NOMO-1 (cell line): ENCODE results near the gene DNAH14.
"Not testable (repeated sequence)": the region's sequence is repeated elsewhere in the genome, so short reads cannot be mapped to it uniquely, and the experiment has no call there.

Experiments used
- DNase-seq, 2 experiments: peaks; one replicate each; lab custom pipeline; 2025; ENCODE audit not compliant: unreplicated experiment in 2 of 2; lab: John Stamatoyannopoulos, UW

DNAH14 gene

DNA sequence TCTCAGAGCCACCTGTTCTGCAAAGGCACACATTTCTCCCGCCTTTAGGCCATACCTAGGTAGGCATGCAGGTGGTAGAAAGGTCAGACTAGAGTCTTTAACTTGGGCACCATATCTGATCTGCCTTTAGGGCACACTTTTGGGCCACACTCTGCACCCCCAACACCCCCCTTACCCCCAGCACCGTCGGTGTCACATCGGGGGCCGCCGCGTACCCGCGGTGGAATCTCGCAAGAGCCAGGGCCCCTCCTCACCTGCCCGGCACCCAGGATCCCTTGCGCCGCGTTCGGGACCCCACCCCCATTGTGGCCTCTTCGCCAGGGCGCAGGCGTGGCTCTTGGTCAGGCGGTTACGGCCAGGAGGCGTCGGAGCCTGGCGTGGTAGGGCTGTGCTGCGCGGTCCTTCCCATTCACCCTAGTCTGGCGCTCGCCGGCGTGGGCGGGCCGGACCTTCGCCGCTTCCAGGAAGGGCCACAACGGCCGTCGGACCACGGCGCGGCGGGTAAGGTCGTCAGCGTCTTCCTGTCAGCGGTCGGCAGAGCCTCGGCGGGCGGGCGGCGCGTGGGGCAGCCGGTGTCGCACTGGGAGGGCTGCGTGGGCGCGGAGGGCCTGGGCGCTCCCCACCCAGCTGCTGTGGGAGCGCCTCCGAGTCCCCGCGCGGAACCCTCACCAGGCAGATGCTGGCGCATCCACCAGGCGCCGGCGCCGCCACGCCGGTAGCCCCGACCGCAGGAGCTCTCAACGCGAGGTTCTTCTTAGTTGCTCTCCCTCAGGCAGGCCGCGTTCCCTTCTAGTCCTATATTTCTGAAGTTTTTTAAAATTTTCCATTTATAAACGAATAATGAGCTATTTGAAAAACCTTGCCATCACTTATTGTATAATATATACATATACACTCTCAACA, at the start of gene DNAH14:
TSS of gene DNAH14 (plus strand) at position 341 of the 903 bp plus-strand sequence. CDS start 23,028 bp downstream, outside the sequence.
- peak; percentile 31 to 70 for DNase-seq

DNA sequence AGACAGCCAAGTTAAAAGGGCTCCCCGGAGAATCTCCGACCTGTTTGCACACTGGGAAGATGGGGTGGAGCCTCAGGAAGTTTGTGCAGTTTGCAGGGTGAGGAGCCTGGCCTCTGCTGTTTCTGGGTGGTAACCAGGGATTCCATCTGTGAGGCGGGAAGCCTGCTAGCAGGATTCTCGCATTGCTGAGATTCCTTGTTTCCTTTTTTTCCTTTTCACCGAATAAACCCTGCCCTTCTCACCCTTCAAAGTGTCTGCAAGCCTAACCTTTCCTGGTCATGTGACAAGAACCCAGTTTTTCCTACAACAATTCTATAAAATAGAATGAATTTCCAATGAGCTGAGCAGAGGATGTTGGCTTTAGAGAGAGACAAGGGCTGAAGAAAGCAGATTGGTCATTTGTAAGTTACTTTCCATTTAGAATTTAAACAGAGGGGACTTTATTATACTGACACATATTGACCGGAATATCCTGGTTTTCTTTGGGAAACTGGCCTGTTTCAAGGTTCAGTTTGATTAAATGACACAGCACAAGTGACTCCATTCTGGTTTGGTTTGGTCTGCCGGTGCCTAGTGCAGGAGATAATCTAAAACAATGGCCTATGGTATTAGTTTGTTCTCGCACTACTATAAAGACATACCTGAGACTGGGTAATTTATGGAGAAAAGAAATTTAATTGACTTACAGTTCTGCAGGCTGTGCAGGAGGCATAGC, 48.7 kb upstream of the DNAH14 start:
- DNase-seq, result no peak

DNA sequence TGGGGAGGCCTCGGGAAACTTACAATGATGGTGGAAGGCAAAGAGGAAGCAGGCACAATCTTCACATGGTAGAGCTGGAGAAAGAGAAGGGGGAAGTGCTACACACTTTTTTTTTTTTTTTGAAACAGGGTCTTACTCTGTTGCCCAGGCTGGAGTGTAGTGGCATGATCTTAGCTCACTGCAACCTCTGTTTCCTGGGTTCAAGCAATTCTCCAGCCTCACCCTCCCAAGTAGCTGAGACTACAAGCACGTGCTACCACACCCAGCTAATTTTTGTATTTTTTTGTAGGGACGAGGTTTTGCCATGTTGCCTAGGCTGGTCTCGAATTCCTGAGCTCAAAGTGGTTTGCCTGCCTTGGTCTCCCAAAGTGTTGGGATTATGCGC, 48.2 kb upstream of the DNAH14 start:
- DNase-seq, result not testable (repeated sequence)

DNA sequence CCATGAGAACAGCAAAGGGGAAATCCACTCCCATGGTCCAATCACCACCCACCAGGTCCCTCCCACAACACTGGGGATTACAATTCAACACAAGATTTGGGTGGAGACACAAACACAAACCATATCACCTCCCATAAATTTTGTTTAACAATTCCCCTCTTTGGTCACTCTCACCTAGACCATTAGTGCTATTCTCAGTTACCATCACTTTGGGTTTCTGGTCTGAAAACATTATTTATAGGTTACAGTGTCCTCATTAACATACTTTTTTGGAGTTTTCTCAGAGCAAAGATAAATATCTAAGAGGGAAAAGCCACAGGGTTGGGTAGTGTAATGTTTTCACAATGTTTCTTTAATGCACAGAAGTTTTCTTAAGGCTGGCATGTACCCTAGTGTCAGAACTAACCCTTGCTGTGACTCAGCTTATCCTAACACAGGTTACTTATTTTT, 47.7 kb upstream of the DNAH14 start:
- DNase-seq, result no peak

DNA sequence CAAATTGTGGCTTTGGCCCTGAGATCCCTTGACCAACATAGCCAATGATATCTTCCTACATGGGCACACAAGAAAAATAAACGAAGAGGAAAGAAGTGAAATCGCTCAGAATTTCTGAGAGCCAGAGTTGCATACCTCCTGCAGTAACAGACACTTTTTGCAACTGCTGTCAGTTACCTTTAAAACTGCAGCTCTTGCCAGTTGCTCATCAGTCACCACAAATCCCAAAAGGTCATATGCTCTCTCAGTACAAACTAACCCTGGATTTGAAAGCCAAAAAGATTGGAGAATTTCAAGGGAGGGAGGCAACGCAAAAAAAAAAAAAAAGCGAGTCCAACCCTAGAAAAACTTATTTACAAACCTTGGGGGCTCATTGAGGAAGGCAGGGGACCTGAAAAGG, 47.2 kb upstream of the DNAH14 start:
- no peak for DNase-seq

DNA sequence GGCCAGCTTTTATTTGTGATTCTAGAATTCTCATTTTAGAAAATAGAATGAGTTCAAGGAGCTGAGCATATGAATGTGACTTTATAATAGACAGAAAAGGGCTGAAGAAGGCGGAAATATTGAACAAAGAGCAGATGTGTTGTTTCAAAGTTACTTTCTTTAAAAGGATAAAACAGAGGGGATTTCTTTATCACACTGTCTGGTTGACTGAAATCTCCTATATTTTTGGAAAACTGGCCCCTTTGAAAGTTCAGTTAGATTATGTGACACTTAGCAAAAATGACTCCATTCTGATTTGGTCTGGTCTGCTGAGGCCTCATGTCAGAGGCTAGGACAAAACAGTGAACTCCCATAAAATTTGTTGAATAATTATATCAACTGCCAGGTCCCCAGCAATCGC, 46.4 kb upstream of the DNAH14 start:
- DNase-seq, result no peak

DNA sequence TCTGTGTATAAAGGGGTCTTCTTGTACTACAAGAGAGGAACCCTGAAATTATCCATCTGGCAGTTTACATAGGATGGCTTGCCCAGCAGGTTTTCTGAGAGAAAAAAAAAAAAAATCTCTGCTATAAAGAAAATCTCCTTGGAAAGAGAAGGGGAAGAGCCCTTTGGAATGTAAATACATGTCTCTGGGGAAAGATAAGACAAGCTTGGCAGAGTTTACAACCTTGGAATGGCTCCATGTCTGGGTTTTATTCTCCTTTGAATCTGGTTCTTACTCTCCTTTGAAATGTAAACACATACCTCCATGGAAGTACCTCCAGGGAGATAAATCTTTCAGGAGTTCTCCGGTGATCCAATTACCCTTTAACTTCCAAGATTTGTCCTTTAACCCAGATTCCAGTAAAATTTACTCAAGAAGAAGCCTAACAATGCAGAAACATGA, 45.1 kb upstream of the DNAH14 start:
- no peak for DNase-seq

DNA sequence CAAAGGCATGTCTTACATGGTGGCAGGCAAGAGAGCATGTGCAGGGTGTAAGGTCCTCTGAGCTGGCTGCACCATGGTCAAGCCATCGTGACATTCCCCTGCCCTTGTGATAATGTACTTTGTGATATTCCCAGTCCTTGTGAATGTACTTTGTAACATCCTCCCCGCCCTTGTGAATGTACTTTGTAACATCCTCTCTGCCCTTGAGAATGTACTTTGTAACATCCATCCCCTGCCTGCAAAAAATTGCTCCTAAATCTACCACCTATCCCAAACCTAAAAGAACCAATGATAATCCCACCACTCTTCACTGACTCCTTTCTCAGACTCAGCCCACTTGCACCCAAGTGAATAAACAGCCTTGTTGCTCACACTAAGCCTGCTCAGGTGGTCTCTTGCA, 44.1 kb upstream of the DNAH14 start:
- DNase-seq, result not testable (repeated sequence)

DNA sequence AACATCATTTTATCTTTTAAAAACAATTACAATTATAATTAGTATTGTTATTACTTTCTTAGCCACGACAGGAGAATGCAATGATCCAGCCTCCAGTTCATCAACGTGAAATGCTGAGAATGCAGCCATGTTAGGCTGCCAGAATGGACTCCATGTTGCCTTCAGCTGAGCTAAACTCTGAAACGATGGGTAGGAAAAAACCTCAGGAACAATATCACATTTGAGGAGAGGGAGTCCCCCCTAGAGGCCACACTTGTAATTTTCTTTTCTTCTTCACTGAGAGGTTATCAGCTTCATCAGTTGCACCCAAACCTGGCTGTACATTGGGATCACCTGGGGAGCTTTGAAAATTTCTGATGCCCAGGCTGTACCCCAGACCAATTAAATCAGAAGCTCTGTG, 34.6 kb upstream of the DNAH14 start:
- no peak for DNase-seq

DNA sequence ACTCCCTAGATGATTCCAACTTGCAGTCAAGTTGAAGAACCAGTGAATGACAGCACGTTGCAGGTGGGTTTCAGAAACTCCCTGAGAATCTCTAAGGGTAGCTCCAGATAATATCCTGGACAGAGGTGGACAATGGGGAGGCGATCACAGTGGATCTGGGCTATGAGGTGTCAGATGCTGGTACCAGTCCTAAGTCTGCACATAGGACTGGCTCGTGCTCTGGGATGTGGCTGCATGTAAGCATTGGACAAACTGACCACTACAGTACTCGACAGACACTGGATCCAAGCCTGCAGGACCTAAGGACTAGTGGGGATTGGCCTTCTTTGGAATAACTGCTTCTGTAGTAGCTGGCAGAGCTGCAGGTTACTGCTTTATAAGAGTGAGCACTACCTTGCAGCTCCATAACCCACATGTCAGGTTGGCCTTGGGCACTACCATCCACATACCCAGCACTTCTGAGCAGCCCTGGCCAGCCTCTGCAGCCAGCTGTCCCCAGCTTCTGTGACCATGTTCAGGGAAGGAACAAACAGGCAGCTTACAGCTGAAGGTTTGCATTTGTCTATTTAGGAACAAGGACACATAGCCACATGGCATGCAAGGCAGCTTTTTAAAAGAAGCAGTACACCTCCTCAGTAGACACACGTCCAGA, 33.2 kb upstream of the DNAH14 start:
- no peak for DNase-seq

DNA sequence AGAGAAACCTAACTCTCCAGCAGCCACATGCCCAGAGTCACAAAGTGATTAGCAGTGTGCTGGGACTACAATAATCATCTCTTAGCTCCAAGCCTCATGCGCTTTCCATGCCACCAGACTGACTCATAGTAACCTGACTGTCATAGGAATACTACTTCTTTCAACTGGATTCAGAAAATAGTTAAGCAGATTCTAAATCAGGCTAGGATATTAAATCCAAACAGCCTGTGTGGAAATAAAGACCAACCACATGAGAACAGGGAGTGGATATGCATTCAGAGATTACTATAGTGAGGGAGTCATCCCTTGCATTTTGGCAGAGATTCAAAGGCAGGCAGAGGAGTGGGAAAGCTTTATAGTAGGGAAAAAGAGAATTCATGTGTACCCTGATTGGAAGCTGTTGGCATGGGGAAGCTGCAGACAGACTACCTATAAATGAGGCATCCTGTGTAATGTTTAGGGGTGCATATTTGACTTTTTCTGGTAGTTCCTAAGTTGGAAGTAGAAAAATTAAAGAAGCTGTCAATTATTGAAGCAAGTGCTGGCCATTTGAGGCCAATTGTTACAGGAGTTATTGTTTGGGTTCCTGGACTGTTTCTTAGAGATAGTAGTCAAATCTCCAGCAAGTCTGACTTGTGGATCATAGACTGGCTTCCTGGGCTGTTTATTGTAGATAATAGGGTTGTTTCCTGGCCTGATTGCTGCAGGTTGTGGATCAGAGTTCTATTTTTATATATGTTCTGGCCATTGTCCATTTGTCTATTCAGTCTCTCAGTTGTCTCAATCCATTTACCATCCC, 31.7 kb upstream of the DNAH14 start:
- no peak for DNase-seq

DNA sequence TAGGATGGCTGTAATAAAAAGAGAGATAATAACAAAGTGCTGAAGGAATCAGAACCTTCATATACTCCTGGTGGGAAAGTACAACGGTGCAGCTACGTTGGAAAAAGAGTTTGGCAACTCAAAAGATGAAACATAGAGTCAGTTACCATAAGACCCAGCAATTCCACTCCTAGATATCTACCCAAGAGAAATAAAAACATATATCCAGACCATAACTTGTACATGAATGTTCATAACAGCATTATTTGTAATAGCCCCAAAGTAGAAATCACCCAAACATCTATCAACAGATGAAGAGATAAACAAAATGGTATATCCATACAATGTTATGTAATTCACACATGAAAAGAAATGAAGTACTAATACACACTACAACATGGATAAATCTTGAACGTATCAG, 30.5 kb upstream of the DNAH14 start:
- no peak for DNase-seq

DNA sequence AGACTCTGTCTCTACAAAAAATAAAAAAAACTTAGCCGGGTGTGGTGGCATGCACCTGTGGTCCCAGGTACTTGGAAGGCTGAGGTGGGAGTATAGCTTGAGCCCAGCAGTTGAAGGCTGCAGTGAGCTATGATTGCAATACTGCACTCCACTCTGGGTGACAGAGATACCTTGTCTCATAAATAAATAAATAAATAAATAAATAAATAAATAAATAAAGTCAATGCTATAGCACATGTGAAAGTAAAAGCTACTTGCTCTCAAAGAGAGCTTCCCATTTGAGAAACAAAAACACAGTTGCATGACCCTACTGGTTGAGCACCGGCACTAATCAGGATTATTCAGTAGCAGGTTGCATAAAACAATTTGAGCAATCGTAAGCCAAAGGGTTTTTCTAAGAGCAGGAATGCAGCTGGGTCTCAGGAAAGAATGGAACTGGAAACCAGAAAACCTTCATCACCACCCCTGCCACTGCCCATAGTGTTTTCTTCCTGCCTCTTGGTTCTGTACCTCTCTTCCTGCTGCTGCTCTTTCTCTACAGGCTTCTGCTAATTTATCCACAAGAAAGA, 29.3 kb upstream of the DNAH14 start:
- DNase-seq, result no peak

DNA sequence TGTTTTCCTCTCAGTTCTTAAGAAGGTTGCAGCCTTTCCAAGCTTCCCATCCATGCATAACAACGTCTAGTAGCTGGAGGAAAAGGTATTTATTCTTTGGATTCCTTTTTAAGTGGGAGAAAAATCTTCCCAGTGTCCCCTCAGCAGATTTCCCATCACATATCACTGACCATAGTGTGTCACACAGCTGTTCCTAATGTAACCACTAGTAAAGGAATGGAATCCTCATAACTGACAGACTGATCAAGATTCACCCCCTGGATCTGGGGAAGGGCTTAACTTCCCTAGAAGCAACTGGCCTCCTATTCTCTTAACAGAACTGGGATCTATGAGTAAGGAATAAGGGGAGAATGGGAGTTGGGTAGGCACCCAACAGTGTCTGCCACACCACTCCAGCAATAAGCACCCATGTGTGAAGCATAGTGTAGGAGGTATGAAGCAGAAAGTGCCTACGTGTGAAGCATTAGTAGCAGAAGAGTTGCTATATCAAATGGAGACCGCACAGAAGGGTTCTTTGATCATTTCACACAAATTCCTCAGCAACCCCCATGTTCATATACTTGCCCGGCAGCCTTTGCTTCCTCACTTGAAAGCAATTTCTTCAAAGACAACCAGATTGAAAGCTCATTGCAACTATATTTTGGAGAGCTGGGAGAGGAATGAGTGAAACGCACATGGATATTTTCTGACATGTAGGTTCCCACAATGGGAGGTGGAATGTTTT, 28.2 kb upstream of the DNAH14 start:
- DNase-seq, result no peak

DNA sequence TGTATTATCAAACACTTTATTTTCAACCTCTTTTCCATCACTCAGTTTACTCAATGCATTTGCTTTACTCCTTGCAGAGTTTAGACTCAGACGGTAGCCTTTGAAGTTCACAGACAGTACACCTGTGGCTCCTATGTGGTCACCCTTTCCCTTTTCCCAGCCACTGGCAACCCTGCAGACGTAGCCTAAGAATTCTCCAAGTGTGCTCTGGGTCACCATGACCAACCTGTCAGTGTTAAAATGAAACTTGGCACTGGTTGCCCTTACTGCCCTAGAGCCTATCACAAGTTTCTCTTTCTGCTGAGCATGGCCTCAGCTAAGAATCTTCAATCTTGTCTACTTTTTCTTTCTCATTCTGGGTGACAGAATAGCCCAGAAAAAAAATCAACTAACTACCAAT, 25.5 kb upstream of the DNAH14 start:
- DNase-seq, result no peak

DNA sequence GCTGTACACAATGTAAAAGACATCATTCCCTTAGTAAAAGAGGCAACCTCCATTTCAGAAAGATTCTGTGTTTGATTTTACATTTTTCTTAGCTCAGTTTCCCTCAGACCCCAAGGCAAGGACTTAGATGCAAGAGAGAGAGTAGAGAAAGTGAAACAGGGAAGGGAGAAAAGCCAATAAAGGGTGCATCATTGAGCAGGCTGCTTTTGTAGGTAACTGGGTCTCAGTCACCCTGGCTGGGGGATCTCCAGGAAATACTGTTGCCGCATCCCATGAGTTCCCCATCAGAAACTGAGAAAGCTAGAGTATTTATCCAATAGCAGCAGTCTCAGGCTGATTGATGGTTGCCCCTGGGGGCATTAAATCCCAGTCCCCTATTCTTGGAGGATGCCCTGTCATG, 23.1 kb upstream of the DNAH14 start:
- DNase-seq, result no peak

DNA sequence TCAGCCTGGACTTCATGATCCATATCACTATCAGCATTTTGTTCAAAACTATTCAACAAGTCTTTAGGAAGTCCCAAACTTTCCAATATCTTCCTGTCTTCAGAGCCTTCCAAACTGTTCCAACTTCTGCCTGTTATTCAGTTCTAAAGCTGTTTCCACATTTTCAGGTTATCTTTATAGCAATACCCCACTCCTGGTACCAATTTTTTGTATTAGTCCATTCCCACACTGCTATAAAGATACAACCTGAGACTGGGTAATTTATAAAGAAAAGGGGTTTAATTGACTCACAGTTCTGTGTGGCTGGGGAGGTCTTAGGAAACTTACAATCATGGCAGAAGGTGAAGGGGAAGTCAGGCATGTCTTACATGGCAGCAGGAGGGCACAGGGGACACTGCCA, 18.3 kb upstream of the DNAH14 start:
- no peak for DNase-seq

DNA sequence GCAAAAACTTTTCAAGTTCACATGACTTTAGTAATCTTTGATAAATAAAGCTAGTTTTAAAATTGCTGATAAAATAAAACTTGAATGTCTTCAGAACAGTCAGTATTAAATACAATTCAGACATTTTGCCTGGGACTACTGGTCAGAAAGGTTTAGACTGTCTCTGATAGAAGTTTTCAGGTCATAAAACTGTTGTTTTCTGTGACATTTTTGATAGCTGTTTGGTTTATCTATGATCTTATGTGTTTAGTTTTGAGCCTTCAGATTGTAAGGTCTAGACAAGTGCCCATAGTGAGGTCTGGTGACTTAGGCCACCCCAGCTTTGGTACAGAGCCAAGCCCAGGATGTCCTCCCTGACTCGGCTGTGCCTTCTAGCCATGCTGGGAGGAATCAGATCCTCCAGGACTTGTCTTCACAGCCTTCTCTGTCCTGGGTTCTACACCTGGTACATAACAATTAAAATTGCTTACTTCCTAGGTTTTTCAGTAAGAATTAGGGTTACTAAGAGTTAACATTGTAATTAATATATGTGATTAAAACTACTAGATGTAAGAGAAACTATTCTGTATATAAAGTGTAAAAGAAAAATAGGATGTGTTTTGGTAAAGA, 15.1 kb upstream of the DNAH14 start:
- DNase-seq, result no peak

DNA sequence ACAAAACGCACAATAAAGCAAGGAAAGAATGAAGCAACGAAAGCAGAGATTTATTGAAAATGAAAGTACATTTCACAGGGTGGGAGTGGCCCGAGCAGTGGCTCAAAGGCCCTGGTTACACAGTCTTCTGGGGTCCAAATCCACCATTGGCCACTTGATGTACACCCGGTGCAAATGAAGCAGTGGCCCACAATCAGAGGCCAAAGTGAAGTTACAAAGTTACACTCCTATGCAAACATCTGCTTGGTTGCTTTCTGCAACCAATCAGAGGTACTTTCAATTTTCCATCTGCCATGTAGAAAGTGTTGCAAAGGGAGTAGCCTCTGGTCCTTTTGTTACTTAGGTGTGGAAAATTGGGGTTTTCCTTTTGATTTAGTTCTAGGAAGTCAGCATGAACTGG, 10.0 kb upstream of the DNAH14 start:
- no peak for DNase-seq
